ENCODE data around the gene GSTA3. TPM values are rescaled to one million over a fixed set of nuclear protein-coding genes. Genes with fewer than 3 reads are reported as not detected.

Gene GSTA3
- total RNA-seq, 2 donors from 2014 or later: not detected

- no peak for DNase-seq (ENCODE audit: low spot score)
- H3K9me3 ChIP-seq: no peaks in the 10 kb centered on the region
- no peaks in the 10 kb centered on the region for H3K36me3 ChIP-seq
- no peak overlapping the region for H3K4me3 ChIP-seq
- H3K4me1 ChIP-seq: no peaks in the 10 kb centered on the region
- TF ChIP-seq CTCF (IDR thresholded peaks at IDR 0.05): no peak
- no peaks in the 10 kb centered on the region for H3K27me3 ChIP-seq
- H3K27ac ChIP-seq: no peak overlapping the region
These were observed 32.7 kb upstream of the GSTA3 start for GRCh38 chr6:52942221-52942620.

- TF ChIP-seq CTCF (IDR thresholded peaks at IDR 0.05): no peak
- Histone ChIP-seq H3K4me3 (no peak overlapping the region), H3K27ac (no peak overlapping the region), H3K36me3 (no peaks in the 10 kb centered on the region), H3K27me3 (no peaks in the 10 kb centered on the region), H3K4me1 (no peaks in the 10 kb centered on the region), H3K9me3 (no peaks in the 10 kb centered on the region)
- no peak for DNase-seq (ENCODE audit: low spot score)
These were observed 28.4 kb upstream of the GSTA3 start for GRCh38 chr6:52937908-52938307.

DNA sequence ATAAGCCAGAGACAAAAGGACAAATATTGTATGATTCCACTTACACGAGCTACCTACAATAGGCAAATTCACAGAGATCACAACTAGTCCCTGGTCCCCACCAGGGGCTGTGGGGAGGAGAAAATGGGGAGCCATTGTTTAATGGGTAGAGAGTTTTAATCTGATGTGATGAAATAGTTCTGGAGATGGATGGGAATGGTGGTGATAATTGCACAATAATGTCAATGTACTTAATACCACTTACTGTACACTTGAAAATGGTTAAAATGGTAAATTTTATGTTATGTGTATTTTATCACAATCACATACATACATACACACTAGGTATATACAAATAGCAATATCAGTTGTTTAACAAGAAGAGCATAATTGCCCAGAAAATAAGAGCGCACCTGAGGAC lies 24.3 kb upstream of the GSTA3 start:
- H3K27ac ChIP-seq: no peak overlapping the region
- no peaks in the 10 kb centered on the region for H3K9me3 ChIP-seq
- DNase-seq (ENCODE audit: low spot score): no peak
- no peaks in the 10 kb centered on the region for H3K36me3 ChIP-seq
- H3K4me1 ChIP-seq: no peaks in the 10 kb centered on the region
- no peaks in the 10 kb centered on the region for H3K27me3 ChIP-seq
- no peak for TF ChIP-seq CTCF (IDR thresholded peaks at IDR 0.05)
- no peak overlapping the region for H3K4me3 ChIP-seq

- Histone ChIP-seq H3K36me3 (no peaks in the 10 kb centered on the region), H3K9me3 (no peaks in the 10 kb centered on the region), H3K27me3 (no peaks in the 10 kb centered on the region), H3K27ac (no peak overlapping the region), H3K4me3 (no peak overlapping the region), H3K4me1 (no peaks in the 10 kb centered on the region)
- no peak for TF ChIP-seq CTCF (IDR thresholded peaks at IDR 0.05)
- DNase-seq (ENCODE audit: low spot score): no peak
These were observed 21.9 kb upstream of the GSTA3 start for GRCh38 chr6:52931351-52931750.

GRCh38 chr6:52929321-52930164 lies 20.0 kb upstream of the GSTA3 start:
- DNase-seq (ENCODE audit: low spot score): no peak
- Histone ChIP-seq H3K4me3 (no peak overlapping the region), H3K36me3 (no peaks in the 10 kb centered on the region), H3K4me1 (no peaks in the 10 kb centered on the region), H3K27me3 (no peaks in the 10 kb centered on the region), H3K27ac (no peak overlapping the region), H3K9me3 (no peaks in the 10 kb centered on the region)
- TF ChIP-seq CTCF (IDR thresholded peaks at IDR 0.05): no peak

DNA sequence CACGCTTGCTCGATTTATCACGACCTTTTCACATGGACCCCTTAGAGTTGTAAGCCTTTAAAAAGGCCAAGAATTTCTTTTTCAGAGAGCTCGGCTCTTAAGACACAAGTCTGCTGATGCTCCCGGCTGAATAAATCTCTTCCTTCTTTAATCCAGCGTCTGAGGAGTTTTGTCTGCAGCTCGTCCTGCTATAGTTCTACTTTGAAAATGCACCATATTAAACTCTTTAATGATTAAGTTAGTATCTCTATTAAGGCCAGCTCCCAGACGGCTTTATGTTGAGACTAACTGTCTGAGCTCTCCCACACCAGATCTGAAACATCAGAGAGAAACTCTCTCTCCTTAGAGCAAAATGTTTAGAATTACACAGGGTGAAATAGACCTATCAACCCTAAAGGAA lies 18.0 kb upstream of the GSTA3 start:
- no peaks in the 10 kb centered on the region for H3K36me3 ChIP-seq
- H3K4me3 ChIP-seq: no peak overlapping the region
- no peak for TF ChIP-seq CTCF (IDR thresholded peaks at IDR 0.05)
- H3K27me3 ChIP-seq: no peaks in the 10 kb centered on the region
- no peaks in the 10 kb centered on the region for H3K4me1 ChIP-seq
- DNase-seq (ENCODE audit: low spot score): no peak
- no peak overlapping the region for H3K27ac ChIP-seq
- H3K9me3 ChIP-seq: no peaks in the 10 kb centered on the region
